HG02588 (cell line): ENCODE data around the gene TADA3.

ENCODE experiments used
- ATAC-seq: cut with Tn5 transposase; IDR thresholded peaks from one replicate; pipeline ENCODE4 v1.9.1; 2021; ENCODE audit warnings: mild to moderate bottlenecking, moderate library complexity; ENCODE audit not compliant: unreplicated experiment

TADA3 gene

DNA sequence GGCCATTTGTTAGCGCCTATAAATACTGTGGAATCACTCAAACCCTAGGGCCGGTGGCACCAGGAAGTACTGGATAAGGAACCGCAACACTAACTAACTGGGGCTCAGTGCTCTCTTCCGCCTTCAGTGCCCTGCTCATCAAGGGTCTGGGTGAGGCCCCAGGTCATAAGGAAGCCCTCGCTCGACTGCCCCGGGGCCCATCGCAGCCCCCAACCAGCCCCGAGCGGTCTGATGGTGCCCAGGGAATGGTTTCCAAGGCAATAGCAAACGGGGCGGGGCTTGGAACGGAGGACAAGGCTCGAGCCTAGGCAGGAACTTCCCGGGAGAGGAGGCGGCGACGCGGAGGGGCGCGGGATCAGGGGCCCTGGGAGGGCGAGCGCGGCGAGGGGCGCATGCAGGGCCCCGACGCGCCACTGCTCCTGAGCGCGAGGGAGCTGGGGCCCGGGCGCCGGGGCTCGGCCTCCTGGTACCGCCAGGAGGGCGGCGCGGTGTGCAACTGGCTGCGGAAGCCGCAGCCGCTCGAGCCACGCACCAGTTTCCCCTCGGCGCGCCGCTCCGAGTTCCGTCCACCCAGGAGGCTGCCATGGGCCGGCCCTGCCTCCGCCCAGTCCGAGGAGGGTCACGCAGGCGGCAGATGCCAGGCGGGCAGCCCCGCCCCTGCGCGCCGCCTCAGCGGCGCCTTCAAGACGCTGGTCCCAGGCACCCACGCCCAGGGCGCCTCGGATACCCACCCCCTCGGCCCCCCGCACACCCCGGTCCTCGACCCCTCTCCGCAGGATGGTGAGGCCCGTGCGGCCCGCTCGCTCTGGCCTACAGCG lies 17.6 kb upstream of the TADA3 start, which contains the start of gene TTLL3:
TTLL3 (plus strand) TSS at position 648 of the 818 bp plus-strand sequence. CDS start 400 bp downstream, outside the sequence.
- ATAC-seq, result peak; percentile 52

DNA sequence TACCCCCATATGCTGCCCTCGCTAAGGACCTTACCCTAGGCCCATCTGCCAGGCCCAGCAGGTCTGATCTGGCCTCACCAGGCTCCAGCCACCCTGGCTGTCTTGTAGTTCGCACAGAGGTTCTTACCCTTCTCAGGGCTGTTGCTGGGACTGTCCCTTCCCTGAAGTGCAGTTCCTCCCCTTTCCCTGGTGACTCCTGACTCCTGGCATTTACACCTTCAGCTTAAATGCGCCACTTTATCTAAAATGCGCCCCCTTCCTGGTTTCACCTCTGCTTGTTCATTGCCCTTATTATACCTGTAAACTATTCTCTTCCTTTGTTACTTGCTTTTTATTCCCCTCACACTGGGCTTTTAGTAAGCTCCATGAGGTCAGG lies 17.0 kb upstream of the TADA3 start:
- no peak for ATAC-seq

DNA sequence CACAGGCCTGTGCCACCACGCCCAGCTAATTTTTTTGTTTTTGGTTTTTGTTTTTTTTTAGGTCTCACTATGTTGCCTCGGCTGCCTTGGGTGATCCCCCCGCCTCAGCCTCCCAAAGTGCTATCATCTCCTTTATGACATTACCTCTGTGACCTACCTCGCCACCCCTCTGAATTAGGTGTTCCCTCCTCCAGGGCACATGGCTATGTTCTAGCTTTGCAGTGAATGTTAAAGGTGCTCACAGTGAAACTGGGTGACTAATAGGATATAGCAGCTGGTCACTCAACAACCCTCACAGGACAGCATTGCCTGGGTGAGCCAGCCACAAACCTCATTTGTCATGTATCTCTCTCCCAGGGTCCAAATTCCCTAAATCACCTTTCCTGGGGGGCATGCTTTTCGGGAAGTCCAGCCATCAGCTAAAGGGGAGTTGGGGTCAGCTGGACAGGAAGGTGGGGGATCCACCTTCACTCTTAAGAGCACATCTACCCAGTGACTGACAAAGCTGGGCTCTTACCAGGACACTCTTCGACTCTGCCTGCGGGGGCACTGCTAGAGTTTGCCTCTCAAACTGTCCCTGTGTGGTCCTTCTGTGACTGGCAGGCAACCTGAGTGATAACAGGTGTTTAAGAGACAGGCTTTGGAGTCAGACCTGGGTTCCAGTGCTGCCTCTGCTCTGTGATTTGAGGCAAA lies 16.2 kb upstream of the TADA3 start:
- ATAC-seq, result peak; percentile 29

- no peak for ATAC-seq
These were observed 15.7 kb upstream of the TADA3 start for GRCh38 chr3:9807981-9808344.

DNA sequence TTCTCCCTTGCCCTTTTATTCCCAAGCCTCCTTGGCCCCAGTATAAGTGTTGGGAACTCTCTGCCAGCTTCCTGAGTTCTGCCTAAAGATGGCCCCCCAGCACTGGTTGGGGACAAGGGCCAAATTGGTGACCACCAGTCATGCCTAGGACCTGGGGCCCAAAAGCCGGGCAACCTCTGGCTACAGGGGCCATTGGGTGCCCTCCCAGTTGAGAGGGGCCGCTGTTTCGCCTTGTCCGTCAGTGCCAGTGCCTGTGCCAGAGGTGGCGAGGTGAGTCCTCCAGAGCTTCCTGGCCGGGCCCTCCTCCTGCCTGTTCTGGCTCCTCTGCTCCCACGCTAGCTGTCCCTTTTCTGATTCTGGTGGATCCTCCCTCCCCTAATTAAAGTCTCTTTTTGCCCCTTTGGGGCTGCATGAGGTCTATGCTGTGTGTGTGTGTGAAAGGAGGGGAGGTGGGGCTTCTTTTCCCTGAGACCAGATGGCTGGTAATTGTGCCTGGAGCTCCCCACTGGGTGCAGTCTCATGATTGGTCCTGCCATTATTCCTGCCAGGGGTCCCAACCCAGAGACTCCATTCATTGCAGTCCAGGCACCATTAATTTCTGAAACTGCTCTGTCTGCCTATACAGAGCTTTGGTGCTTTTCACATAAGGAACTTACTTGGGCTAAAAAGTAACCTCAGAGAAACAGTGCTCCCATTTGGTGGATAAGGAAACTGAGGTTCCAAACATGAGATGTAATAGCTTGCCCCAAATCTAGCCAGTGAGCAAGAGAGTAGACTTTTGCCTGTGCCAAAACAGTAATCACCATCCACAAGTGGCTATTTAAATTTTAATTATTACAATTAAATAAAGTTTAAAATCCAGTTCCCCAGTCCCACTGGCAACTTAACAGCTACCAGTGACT lies 14.7 kb upstream of the TADA3 start:
- no peak for ATAC-seq

DNA sequence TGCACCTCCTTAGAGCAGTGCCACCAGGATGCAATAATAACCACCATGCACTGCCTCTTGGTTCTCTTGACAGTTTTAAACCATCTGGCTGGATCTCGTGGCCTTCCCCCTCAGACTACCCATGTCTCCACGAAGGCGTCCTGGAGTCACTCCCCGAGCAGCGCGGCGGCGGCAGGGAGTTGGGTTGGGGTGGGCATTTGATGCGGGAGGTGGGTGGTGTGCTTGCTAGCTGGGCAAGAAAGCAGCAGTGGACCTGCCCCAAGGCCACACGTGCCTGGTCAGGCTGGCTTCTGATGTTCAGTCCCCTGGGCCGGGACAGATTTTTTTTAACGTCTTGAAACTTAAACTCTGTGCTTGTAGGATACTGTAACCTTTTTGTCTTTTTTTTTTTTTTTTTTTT lies 13.9 kb upstream of the TADA3 start:
- no peak for ATAC-seq

GRCh38 chr3:9804996-9805395 lies 12.7 kb upstream of the TADA3 start:
- no peak for ATAC-seq

- ATAC-seq, result no peak
These were observed 11.2 kb upstream of the TADA3 start for GRCh38 chr3:9803494-9803893.

- no peak for ATAC-seq
These were observed 8.3 kb upstream of the TADA3 start for GRCh38 chr3:9800529-9800928.

DNA sequence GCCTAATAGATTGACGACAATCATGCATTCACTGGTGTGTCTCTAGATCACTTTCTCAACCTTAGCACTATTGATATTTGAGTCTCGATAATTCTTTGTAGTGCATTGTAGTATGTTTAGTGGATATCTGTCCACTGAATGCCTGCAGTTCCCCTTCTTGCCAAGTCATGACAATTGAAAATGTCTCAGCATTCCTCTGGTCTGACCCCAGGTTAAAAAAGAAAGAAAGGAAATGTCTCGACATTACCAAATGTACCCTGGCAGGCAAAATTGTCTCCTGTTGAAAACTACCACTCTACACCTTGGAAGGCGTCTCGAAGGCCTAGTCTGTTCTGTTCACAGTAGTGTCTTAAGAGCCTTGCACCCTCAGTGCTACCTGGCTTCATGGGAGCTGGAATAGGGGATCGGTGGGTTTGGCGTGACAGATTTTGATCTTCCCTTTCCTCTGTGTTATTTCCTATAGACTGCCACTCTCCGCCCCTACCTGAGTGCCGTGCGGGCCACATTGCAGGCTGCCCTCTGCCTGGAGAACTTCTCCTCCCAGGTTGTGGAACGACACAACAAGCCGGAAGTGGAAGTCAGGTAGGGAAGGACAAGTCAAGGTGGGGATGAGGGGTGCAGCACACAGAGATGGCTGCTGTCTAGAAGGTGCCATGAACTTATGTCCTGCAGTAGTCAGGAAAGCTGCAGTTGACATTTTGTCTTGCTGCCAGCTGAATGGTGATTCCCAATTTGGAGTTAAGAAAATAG lies 5.1 kb upstream of the TADA3 start:
- no peak for ATAC-seq

- ATAC-seq, result no peak
These were observed 2.9 kb upstream of the TADA3 start for GRCh38 chr3:9795207-9795606.

- ATAC-seq, result no peak
These were observed 2.1 kb upstream of the TADA3 start for GRCh38 chr3:9794400-9794799.

DNA sequence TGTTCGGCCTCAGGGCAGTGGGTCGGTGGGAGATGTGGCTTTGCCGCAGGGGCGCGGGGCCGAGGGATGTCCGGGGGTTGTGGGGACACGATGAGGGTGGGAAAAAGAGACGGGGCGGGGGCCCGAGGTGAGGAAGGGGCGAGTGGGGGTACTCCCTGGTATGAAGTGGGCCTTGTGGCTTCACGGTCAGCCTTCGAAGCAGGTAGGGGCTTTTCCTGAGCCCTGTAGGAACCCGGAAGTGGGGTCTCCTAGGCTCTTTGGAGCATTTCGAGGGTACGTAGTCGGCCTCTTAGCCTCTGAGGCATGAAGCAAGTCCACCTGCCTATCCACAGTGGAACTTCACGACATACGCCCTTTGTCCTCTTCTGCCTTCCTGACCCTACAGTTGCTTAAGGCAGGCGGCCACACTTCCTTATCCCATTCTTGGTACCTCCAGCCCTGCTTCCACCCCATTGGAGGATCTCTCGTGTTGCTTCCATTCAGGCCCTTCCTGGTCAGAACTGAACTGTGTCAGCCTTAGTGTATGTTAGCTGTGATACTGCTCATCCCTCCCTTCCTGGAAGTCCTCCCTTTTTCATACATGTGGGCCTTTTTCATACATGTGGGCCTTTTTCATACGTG lies 998 bp upstream of the TADA3 start:
- ATAC-seq, result peak; percentile 4

- ATAC-seq, result no peak
These were observed 376 bp downstream of the TADA3 start for GRCh38 chr3:9791790-9792404.

DNA sequence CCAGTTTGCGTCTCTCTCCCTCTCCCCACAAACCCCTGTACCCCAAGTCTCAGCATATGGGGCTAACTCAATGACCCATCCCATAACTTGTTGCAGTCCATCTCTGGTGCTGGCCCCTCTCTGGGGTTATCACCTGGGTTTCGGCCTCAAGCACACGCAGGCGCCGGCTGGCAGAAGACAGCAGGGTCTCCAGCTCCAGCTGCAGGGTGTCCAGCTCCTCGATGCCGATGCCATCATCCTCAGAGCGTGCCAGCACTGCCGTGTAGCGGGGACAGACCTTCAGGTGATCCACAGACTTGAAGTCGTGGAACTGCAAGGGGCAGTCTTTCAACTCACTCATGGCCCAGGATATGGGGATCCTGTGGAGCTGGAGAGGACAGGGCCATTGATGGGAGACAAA lies 1.1 kb downstream of the TADA3 start:
- no peak for ATAC-seq

DNA sequence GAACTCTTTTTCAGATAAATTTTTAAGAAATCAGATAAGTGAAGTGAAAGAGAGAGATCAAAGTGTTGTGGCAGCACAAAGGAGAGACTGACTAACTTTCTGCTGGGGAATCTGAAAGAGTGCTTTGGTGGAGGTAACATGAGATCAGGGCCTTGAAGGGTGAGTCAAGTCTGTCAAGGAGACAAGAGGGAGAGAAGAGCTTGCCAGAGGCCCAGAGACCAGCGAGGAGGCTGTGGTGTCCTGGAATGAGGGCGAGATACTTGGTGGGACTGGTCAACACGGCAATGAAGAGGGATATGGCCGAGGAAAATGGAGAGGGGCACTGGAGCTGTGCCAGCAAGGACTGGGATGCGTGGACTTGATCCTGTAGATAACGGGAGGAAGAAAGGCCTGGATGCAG lies 4.6 kb downstream of the TADA3 start:
- no peak for ATAC-seq

- no peak for ATAC-seq
These were observed 5.2 kb downstream of the TADA3 start for GRCh38 chr3:9786825-9787669.

GRCh38 chr3:9786209-9786739 lies 6.0 kb downstream of the TADA3 start:
- ATAC-seq, result no peak

- ATAC-seq, result no peak
These were observed 6.7 kb downstream of the TADA3 start for GRCh38 chr3:9785602-9786001.
